K562 (cell line): ENCODE measurements around the gene CCDC172. TPM values are rescaled to one million over a fixed set of nuclear protein-coding genes. Genes with fewer than 3 reads are reported as not detected.
A peak's percentile ranks its signal among the peaks of the same experiment; 100 is the strongest.

Experiments
- CSDE1 ChIP-seq, 2 experiments: fragments of 450-650 bp; IDR thresholded peaks; 2 replicates each; pipeline ENCODE4 v1.6.1; 2016; ENCODE audit warnings: mild to moderate bottlenecking in 1 of 2
- DMBX1 ChIP-seq: fragments of 250-450 bp; sonication (Bioruptor Pico); IDR thresholded peaks from 2 replicates; pipeline ENCODE4 v1.8.0; 2022; ENCODE audit warnings: inconsistent platforms, mild to moderate bottlenecking, moderate library complexity, borderline replicate concordance
- NFYB ChIP-seq: IDR thresholded peaks from 2 replicates; pipeline ENCODE4 v1.6.1; 2011; ENCODE audit warnings: mild to moderate bottlenecking, moderate library complexity; ENCODE audit not compliant: insufficient read length; ENCODE audit errors: extremely low read depth
- RAD21 ChIP-seq, 2 experiments: fragments of 250-450 bp in 1 of 2; fragments of 450-650 bp in 1 of 2; sonication (Bioruptor Pico) in 1 of 2; formaldehyde crosslinking in 1 of 2; IDR thresholded peaks in 1 of 2; conservative IDR thresholded peaks in 1 of 2; 2 replicates each; pipeline versions ENCODE4 v1.4.0 to v1.8.0; 2020 to 2022; ENCODE audit warnings: mild to moderate bottlenecking in 2 of 2, moderate library complexity in 1 of 2
- REST ChIP-seq, 2 experiments: fragments of 450-650 bp; formaldehyde crosslinking in 1 of 2; IDR thresholded peaks; 2 replicates each; pipeline versions ENCODE4 v1.4.0 to v1.6.1; 2014 to 2020; ENCODE audit warnings: mild to moderate bottlenecking in 2 of 2, borderline replicate concordance in 1 of 2, low read depth in 1 of 2
- ZNF318 ChIP-seq, 2 experiments: fragments of 450-650 bp; IDR thresholded peaks; 2 replicates each; pipeline ENCODE4 v1.6.1; 2016; ENCODE audit warnings: mild to moderate bottlenecking in 2 of 2, borderline replicate concordance in 1 of 2, low read depth in 1 of 2, moderate library complexity in 1 of 2
- ZNF639 ChIP-seq, 2 experiments: fragments of 200-800 bp in 1 of 2; sonication (Bioruptor generic) in 1 of 2; sonication (generic) in 1 of 2; formaldehyde crosslinking in 1 of 2; IDR thresholded peaks in 1 of 2; conservative IDR thresholded peaks in 1 of 2; 2 replicates each; pipeline versions ENCODE4 v1.5.0 to v1.6.1; 2016 to 2020; ENCODE audit warnings: missing compliant biosample characterization in 1 of 2, missing genetic modification characterization in 1 of 2, missing genetic modification reagents in 1 of 2
- polyA plus RNA-seq, 8 experiments: library from polyadenylated mRNA; depleted of rRNA in 4 of 8; stranded (reverse) in 5 of 8; unstranded in 3 of 8; fragments of >200 nt; fragmentation: Nextera tagmentation in 2 of 8; fragmentation: Illumina TruSeq in 1 of 8; extraction: Ambion mirVana in 2 of 8; extraction: Trizol in 1 of 8; gene quantifications; 2 replicates each; pipeline versions ENCODE4 v1.2.1 to v1.2.3, GENCODE V29; 2011 to 2014; ENCODE audit warnings: inconsistent platforms in 1 of 8, missing spikeins in 1 of 8
- total RNA-seq, 7 experiments: library from RNA; depleted of rRNA in 6 of 7; stranded (reverse); fragments of >200 nt in 6 of 7; fragmentation: Illumina TruSeq in 2 of 7; extraction: Trizol in 2 of 7; gene quantifications; 2 replicates each; pipeline versions ENCODE4 v1.2.1 to v1.2.3, GENCODE V29; 2011 to 2021; ENCODE audit warnings: low replicate concordance in 1 of 7

CCDC172 gene
- total and polyA plus RNA-seq, 9 of the 15 experiments (the other 6 are each of a cell fraction or from before 2014, with no cell fraction given) = not detected

- TF ChIP-seq REST (IDR thresholded peaks at IDR 0.05; ENCODE audit: borderline replicate concordance) (0 out of 2 replicates have a peak, but pooled peaks have one; percentile 13), REST (CRISPR knock-in tag; IDR thresholded peaks at IDR 0.05; ENCODE audit: low read depth) (no peak), DMBX1 (CRISPR knock-in tag) (no peak), ZNF318 (IDR thresholded peaks at IDR 0.05; ENCODE audit: borderline replicate concordance in 1 of 2, low read depth in 1 of 2) (no peak), CSDE1 (IDR thresholded peaks at IDR 0.05) (no peak), NFYB (no peak), RAD21 (CRISPR knock-in tag; conservative IDR thresholded peaks at IDR 0.05 in 1 of 2, IDR thresholded peaks at IDR 0.05 in 1 of 2) (peak; percentile 31 to 49; a peak in 3 of 4 replicates), ZNF639 (CRISPR knock-in tag; conservative IDR thresholded peaks at IDR 0.05 in 1 of 2, IDR thresholded peaks at IDR 0.05 in 1 of 2) (no peak)
Observed at GRCh38 chr10:116287906-116288501, 36.2 kb upstream of the CCDC172 start (continued).
